ENCODE data around the gene RAB30. TPM values are rescaled to one million over a fixed set of nuclear protein-coding genes. Genes with fewer than 3 reads are reported as not detected.

The RAB30 gene
- total and polyA plus RNA-seq, 9 of the 15 experiments (the other 6 are each of a cell fraction or from before 2014, with no cell fraction given) = 0.29 to 1.3 (median 1.0) TPM

DNA sequence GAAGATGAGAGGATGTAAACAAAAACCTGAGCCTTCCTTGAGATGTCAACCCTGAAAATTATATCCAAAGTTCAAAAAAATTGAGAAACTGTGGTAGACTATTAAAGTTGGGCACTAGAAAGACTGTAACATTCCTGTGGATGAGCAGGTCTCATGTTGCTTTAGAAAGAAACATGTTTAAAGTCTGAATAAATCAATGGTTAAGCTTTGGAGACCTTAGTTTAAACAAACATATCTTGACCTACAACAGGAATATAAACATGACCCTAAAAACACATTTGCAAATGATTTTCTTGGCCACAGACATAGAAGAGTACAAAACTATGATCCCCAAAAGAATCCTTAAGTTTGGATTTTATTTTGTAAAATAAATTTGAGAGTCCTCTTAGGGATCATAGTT is 47.1 kb upstream of the RAB30 start (continued):
- no peak for TF ChIP-seq RBFOX2 (IDR thresholded peaks at IDR 0.05; ENCODE audit: low read depth, low read length)
- no peak for TF ChIP-seq MYNN (IDR thresholded peaks at IDR 0.05)
- no peak for TF ChIP-seq MYNN (CRISPR knock-in tag; IDR thresholded peaks at IDR 0.05)
- no peak for TF ChIP-seq CEBPG (CRISPR knock-in tag; IDR thresholded peaks at IDR 0.05)
- no peak for TF ChIP-seq CEBPG (tag; conservative IDR thresholded peaks at IDR 0.05 in 1 of 2, IDR thresholded peaks at IDR 0.05 in 1 of 2)
- TF ChIP-seq, protein P1, sequence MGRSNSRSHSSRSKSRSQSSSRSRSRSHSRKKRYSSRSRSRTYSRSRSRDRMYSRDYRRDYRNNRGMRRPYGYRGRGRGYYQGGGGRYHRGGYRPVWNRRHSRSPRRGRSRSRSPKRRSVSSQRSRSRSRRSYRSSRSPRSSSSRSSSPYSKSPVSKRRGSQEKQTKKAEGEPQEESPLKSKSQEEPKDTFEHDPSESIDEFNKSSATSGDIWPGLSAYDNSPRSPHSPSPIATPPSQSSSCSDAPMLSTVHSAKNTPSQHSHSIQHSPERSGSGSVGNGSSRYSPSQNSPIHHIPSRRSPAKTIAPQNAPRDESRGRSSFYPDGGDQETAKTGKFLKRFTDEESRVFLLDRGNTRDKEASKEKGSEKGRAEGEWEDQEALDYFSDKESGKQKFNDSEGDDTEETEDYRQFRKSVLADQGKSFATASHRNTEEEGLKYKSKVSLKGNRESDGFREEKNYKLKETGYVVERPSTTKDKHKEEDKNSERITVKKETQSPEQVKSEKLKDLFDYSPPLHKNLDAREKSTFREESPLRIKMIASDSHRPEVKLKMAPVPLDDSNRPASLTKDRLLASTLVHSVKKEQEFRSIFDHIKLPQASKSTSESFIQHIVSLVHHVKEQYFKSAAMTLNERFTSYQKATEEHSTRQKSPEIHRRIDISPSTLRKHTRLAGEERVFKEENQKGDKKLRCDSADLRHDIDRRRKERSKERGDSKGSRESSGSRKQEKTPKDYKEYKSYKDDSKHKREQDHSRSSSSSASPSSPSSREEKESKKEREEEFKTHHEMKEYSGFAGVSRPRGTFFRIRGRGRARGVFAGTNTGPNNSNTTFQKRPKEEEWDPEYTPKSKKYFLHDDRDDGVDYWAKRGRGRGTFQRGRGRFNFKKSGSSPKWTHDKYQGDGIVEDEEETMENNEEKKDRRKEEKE (IDR thresholded peaks at IDR 0.05; ENCODE audit: borderline replicate concordance in 1 of 2, control insufficient read depth in 1 of 2, low read depth in 2 of 2, low read length in 1 of 2) = no peak
- no peak for TF ChIP-seq ETV1 (tag; conservative IDR thresholded peaks at IDR 0.05; ENCODE audit: low read depth)
- no peak for TF ChIP-seq ESRRA (IDR thresholded peaks at IDR 0.05; ENCODE audit: borderline replicate concordance, low read depth)
- TF ChIP-seq, protein P2, sequence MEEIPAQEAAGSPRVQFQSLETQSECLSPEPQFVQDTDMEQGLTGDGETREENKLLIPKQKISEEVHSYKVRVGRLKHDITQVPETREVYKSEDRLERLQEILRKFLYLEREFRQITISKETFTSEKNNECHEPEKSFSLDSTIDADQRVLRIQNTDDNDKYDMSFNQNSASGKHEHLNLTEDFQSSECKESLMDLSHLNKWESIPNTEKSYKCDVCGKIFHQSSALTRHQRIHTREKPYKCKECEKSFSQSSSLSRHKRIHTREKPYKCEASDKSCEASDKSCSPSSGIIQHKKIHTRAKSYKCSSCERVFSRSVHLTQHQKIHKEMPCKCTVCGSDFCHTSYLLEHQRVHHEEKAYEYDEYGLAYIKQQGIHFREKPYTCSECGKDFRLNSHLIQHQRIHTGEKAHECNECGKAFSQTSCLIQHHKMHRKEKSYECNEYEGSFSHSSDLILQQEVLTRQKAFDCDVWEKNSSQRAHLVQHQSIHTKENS (CRISPR knock-in tag; IDR thresholded peaks at IDR 0.05) = no peak
- TF ChIP-seq, protein P3, sequence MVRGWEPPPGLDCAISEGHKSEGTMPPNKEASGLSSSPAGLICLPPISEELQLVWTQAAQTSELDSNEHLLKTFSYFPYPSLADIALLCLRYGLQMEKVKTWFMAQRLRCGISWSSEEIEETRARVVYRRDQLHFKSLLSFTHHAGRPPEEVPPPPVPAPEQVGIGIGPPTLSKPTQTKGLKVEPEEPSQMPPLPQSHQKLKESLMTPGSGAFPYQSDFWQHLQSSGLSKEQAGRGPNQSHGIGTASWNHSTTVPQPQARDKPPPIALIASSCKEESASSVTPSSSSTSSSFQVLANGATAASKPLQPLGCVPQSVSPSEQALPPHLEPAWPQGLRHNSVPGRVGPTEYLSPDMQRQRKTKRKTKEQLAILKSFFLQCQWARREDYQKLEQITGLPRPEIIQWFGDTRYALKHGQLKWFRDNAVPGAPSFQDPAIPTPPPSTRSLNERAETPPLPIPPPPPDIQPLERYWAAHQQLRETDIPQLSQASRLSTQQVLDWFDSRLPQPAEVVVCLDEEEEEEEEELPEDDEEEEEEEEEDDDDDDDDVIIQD (CRISPR knock-in tag; IDR thresholded peaks at IDR 0.05) = no peak
- no peak for TF ChIP-seq CHD1 (IDR thresholded peaks at IDR 0.05; ENCODE audit: low read length)
- no peak for TF ChIP-seq SNRNP70 (optimal IDR thresholded peaks at IDR 0.05; ENCODE audit: low read depth, low read length)
